Mesendoderm (in vitro differentiated cells): ENCODE data around the gene CIT.

Experiments used
- DNase-seq: peaks from one replicate; pipeline ENCODE4 v3.0.0; 2013
- H2AK5ac ChIP-seq: 2 replicates; pipeline ENCODE4 v1.6.1; 2013; ENCODE audit warnings: low read length, inconsistent platforms
- H2BK120ac ChIP-seq: 2 replicates; pipeline ENCODE4 v1.6.1; 2013; ENCODE audit warnings: low read depth, mild to moderate bottlenecking, low read length, moderate library complexity, mixed read lengths
- H2BK15ac ChIP-seq: replicated peaks from 2 replicates; pipeline ENCODE4 v1.6.1; 2013; ENCODE audit warnings: low read depth, mild to moderate bottlenecking, moderate library complexity
- H2BK5ac ChIP-seq: 2 replicates; pipeline ENCODE4 v1.6.1; 2013; ENCODE audit warnings: low read length, inconsistent platforms
- H3K18ac ChIP-seq: 2 replicates; pipeline ENCODE4 v1.6.1; 2013; ENCODE audit warnings: mild to moderate bottlenecking, low read length, mixed read lengths
- H3K23ac ChIP-seq: one replicate; pipeline ENCODE4 v1.6.1; 2013; ENCODE audit warnings: low read length
- H3K27ac ChIP-seq: 2 replicates; pipeline ENCODE4 v1.5.1; 2013; ENCODE audit warnings: low read depth, mild to moderate bottlenecking, inconsistent platforms, low read length, moderate library complexity
- H3K27me3 ChIP-seq: 2 replicates; pipeline ENCODE4 v1.6.1; 2013; ENCODE audit warnings: low read length, control low read depth, mild to moderate bottlenecking, inconsistent platforms; ENCODE audit not compliant: insufficient read depth, poor library complexity
- H3K36me3 ChIP-seq: 2 replicates; pipeline ENCODE4 v1.6.1; 2013; ENCODE audit warnings: low read length, inconsistent platforms; ENCODE audit not compliant: control insufficient read depth, insufficient read depth
- H3K4ac ChIP-seq: one replicate; pipeline ENCODE4 v1.6.1; 2013; ENCODE audit warnings: low read depth, mild to moderate bottlenecking, low read length, moderate library complexity
- H3K4me1 ChIP-seq: 2 replicates; pipeline ENCODE4 v1.6.1; 2013; ENCODE audit warnings: low read depth, low read length, inconsistent platforms; ENCODE audit not compliant: control insufficient read depth
- H3K4me2 ChIP-seq: 2 replicates; pipeline ENCODE4 v1.6.1; 2013; ENCODE audit warnings: low read length
- H3K4me3 ChIP-seq: 2 replicates; pipeline ENCODE4 v1.5.1; 2013; ENCODE audit warnings: mild to moderate bottlenecking, low read length
- H3K56ac ChIP-seq: one replicate; pipeline ENCODE4 v1.6.1; 2013; ENCODE audit warnings: low read length
- H3K79me1 ChIP-seq: 2 replicates; pipeline ENCODE4 v1.6.1; 2013; ENCODE audit warnings: low read length, inconsistent platforms
- H3K79me2 ChIP-seq: 2 replicates; pipeline ENCODE4 v1.6.1; 2013; ENCODE audit warnings: mild to moderate bottlenecking, low read length; ENCODE audit not compliant: control insufficient read depth, insufficient read depth
- H3K9ac ChIP-seq: 2 replicates; pipeline ENCODE4 v1.6.1; 2013; ENCODE audit warnings: low read length, inconsistent platforms
- H4K5ac ChIP-seq: one replicate; pipeline ENCODE4 v1.6.1; 2013; ENCODE audit warnings: low read length
- H4K8ac ChIP-seq: one replicate; pipeline ENCODE4 v1.6.1; 2013; ENCODE audit warnings: low read depth, mild to moderate bottlenecking, control low read depth, low read length, moderate library complexity
- WGBS: extraction: QIAGEN DNeasy Blood & Tissue Kit; methylation state at CpG from one replicate; pipeline ENCODE4 v1.1.7; 2013; ENCODE audit warnings: low lambda C conversion rate, missing lambda C conversion rate; ENCODE audit not compliant: insufficient coverage; ENCODE audit errors: extremely low coverage; 5-methylcytosine and 5-hydroxymethylcytosine counted together

Gene CIT

GRCh38 chr12:119729871-119730270 lies 147.2 kb downstream of the CIT start:
- no CpG with 5 or more reads among the region's 8 CpGs for WGBS
- H3K36me3 ChIP-seq: peaks cover 2% of the 10 kb centered on the region

GRCh38 chr12:119728444-119728745 lies 148.7 kb downstream of the CIT start:
- H3K9ac ChIP-seq: no peak overlapping the region
- H2BK15ac ChIP-seq: no peak overlapping the region
- no peaks in the 10 kb centered on the region for H3K4me1 ChIP-seq
- no CpG with 5 or more reads among the region's 6 CpGs for WGBS
- H3K79me2 ChIP-seq: no peaks in the 10 kb centered on the region
- no peak overlapping the region for H2BK5ac ChIP-seq
- no peak overlapping the region for H3K27ac ChIP-seq
- H3K4me3 ChIP-seq: no peak overlapping the region
- no peak overlapping the region for H3K23ac ChIP-seq
- no peaks in the 10 kb centered on the region for H3K27me3 ChIP-seq
- no peak for DNase-seq
- no peak overlapping the region for H3K4ac ChIP-seq
- H3K18ac ChIP-seq: no peak overlapping the region
- H2AK5ac ChIP-seq: no peak overlapping the region
- peaks cover 2% of the 10 kb centered on the region for H3K36me3 ChIP-seq
- H3K79me1 ChIP-seq: no peaks in the 10 kb centered on the region
- no peak overlapping the region for H2BK120ac ChIP-seq
- H3K56ac ChIP-seq: no peak overlapping the region
- H3K4me2 ChIP-seq: no peak overlapping the region
- no peak overlapping the region for H4K8ac ChIP-seq
- H4K5ac ChIP-seq: no peak overlapping the region

More at GRCh38 chr12:119729871-119730270, 147.2 kb downstream of the CIT start:
- no peak overlapping the region for H2AK5ac ChIP-seq
- no peak overlapping the region for H3K18ac ChIP-seq
- H3K4me1 ChIP-seq: no peaks in the 10 kb centered on the region
- H3K4ac ChIP-seq: no peak overlapping the region
- no peak for DNase-seq
- H3K79me1 ChIP-seq: no peaks in the 10 kb centered on the region
- H2BK120ac ChIP-seq: no peak overlapping the region
- no peak overlapping the region for H2BK15ac ChIP-seq
- H3K27me3 ChIP-seq: no peaks in the 10 kb centered on the region
- H4K8ac ChIP-seq: no peak overlapping the region
- no peak overlapping the region for H3K4me3 ChIP-seq
- no peak overlapping the region for H3K4me2 ChIP-seq
- no peak overlapping the region for H3K9ac ChIP-seq
- no peaks in the 10 kb centered on the region for H3K79me2 ChIP-seq
- H3K56ac ChIP-seq: no peak overlapping the region
- no peak overlapping the region for H3K27ac ChIP-seq
- no peak overlapping the region for H2BK5ac ChIP-seq
- no peak overlapping the region for H4K5ac ChIP-seq
- no peak overlapping the region for H3K23ac ChIP-seq

- Histone ChIP-seq H3K4me1 (no peaks in the 10 kb centered on the region), H2BK15ac (no peak overlapping the region), H3K27me3 (no peaks in the 10 kb centered on the region), H4K5ac (no peak overlapping the region), H2BK120ac (no peak overlapping the region), H3K27ac (no peak overlapping the region), H3K4ac (no peak overlapping the region), H3K79me1 (no peaks in the 10 kb centered on the region), H3K79me2 (no peaks in the 10 kb centered on the region), H2AK5ac (no peak overlapping the region), H3K4me3 (no peak overlapping the region), H3K9ac (no peak overlapping the region), H3K18ac (no peak overlapping the region), H3K36me3 (peaks cover under 1% of the 10 kb centered on the region), H3K4me2 (no peak overlapping the region), H4K8ac (no peak overlapping the region), H2BK5ac (no peak overlapping the region), H3K23ac (no peak overlapping the region), H3K56ac (no peak overlapping the region)
- no CpG with 5 or more reads among the region's 3 CpGs for WGBS
- no peak for DNase-seq
Measured at GRCh38 chr12:119727600-119728443, 149.3 kb downstream of the CIT start.

- H3K4ac ChIP-seq: no peak overlapping the region
- H2BK15ac ChIP-seq: no peak overlapping the region
- no peak overlapping the region for H3K18ac ChIP-seq
- no peak overlapping the region for H2BK120ac ChIP-seq
- H3K36me3 ChIP-seq: no peaks in the 10 kb centered on the region
- no peaks in the 10 kb centered on the region for H3K27me3 ChIP-seq
- no peak overlapping the region for H4K8ac ChIP-seq
- H3K23ac ChIP-seq: no peak overlapping the region
- no peak overlapping the region for H3K27ac ChIP-seq
- DNase-seq: no peak
- no peak overlapping the region for H3K4me2 ChIP-seq
- no CpG with 5 or more reads among the region's 4 CpGs for WGBS
- H3K79me2 ChIP-seq: no peaks in the 10 kb centered on the region
- H3K4me1 ChIP-seq: no peaks in the 10 kb centered on the region
- no peak overlapping the region for H3K9ac ChIP-seq
- H2BK5ac ChIP-seq: no peak overlapping the region
- H2AK5ac ChIP-seq: no peak overlapping the region
- H4K5ac ChIP-seq: no peak overlapping the region
- no peaks in the 10 kb centered on the region for H3K79me1 ChIP-seq
- H3K56ac ChIP-seq: no peak overlapping the region
- H3K4me3 ChIP-seq: no peak overlapping the region
Measured at GRCh38 chr12:119725523-119725922, 151.6 kb downstream of the CIT start.

GRCh38 chr12:119721306-119721705 lies 155.8 kb downstream of the CIT start:
- H3K4me3 ChIP-seq: no peak overlapping the region
- no peaks in the 10 kb centered on the region for H3K79me2 ChIP-seq
- no peaks in the 10 kb centered on the region for H3K4me1 ChIP-seq
- no peak overlapping the region for H4K5ac ChIP-seq
- H3K4me2 ChIP-seq: no peak overlapping the region
- no peak overlapping the region for H3K56ac ChIP-seq
- peaks cover 4% of the 10 kb centered on the region for H3K36me3 ChIP-seq
- DNase-seq: no peak
- no peak overlapping the region for H4K8ac ChIP-seq
- H3K9ac ChIP-seq: no peak overlapping the region
- H3K27me3 ChIP-seq: no peaks in the 10 kb centered on the region
- no peak overlapping the region for H2AK5ac ChIP-seq
- no peak overlapping the region for H3K18ac ChIP-seq
- H2BK5ac ChIP-seq: no peak overlapping the region
- H3K79me1 ChIP-seq: no peaks in the 10 kb centered on the region
- no peak overlapping the region for H3K4ac ChIP-seq
- H3K27ac ChIP-seq: no peak overlapping the region
- H2BK120ac ChIP-seq: no peak overlapping the region
- H3K23ac ChIP-seq: no peak overlapping the region
- no peak overlapping the region for H2BK15ac ChIP-seq
- WGBS: no CpG with 5 or more reads among the region's 4 CpGs

GRCh38 chr12:119720349-119720748 lies 156.8 kb downstream of the CIT start:
- no peak overlapping the region for H2BK120ac ChIP-seq
- no peak overlapping the region for H2BK15ac ChIP-seq
- DNase-seq: no peak
- H3K4ac ChIP-seq: no peak overlapping the region
- H3K4me3 ChIP-seq: no peak overlapping the region
- peaks cover 4% of the 10 kb centered on the region for H3K36me3 ChIP-seq
- no peak overlapping the region for H2AK5ac ChIP-seq
- H3K4me1 ChIP-seq: no peaks in the 10 kb centered on the region
- no peak overlapping the region for H3K4me2 ChIP-seq
- no peak overlapping the region for H4K5ac ChIP-seq
- no peak overlapping the region for H4K8ac ChIP-seq
- H2BK5ac ChIP-seq: no peak overlapping the region
- H3K18ac ChIP-seq: no peak overlapping the region
- H3K27ac ChIP-seq: no peak overlapping the region
- H3K56ac ChIP-seq: no peak overlapping the region
- H3K9ac ChIP-seq: no peak overlapping the region
- H3K79me1 ChIP-seq: no peaks in the 10 kb centered on the region
- no peak overlapping the region for H3K23ac ChIP-seq
- no peaks in the 10 kb centered on the region for H3K27me3 ChIP-seq
- H3K79me2 ChIP-seq: no peaks in the 10 kb centered on the region
